Measurements from ENCODE around the gene MAP3K14.

DNA sequence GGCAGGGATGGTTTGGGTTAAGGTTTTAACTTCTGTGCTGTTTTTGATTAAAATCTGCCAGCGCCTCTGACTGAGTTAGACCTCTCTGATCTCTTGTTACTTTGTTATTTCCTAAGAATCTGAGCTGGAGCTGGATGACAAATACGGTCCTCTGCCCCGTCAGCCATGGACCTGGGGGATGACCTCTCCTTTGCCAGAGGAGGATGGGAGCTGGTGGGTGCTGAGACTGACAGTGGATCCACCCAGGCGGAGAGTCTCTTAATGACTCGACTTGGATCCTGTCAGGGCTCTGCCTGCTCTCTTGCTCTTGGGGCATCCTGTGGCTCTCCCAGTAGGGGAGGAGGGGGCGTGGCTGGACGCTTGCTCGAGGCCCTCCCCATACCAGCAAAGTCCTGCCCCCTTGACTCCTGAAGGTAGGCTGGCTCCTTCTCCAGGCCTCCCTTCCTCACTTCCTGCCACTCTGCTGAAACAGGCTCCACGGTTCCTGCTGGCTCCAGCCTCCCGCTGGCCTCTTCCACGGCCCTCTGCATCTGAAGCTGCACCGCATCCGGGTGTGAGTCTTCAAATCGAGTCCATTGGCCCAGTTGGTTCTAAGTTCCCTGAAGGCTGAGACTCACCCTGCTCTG lies 24.8 kb upstream of the MAP3K14 start:
- TF ChIP-seq, protein P1, sequence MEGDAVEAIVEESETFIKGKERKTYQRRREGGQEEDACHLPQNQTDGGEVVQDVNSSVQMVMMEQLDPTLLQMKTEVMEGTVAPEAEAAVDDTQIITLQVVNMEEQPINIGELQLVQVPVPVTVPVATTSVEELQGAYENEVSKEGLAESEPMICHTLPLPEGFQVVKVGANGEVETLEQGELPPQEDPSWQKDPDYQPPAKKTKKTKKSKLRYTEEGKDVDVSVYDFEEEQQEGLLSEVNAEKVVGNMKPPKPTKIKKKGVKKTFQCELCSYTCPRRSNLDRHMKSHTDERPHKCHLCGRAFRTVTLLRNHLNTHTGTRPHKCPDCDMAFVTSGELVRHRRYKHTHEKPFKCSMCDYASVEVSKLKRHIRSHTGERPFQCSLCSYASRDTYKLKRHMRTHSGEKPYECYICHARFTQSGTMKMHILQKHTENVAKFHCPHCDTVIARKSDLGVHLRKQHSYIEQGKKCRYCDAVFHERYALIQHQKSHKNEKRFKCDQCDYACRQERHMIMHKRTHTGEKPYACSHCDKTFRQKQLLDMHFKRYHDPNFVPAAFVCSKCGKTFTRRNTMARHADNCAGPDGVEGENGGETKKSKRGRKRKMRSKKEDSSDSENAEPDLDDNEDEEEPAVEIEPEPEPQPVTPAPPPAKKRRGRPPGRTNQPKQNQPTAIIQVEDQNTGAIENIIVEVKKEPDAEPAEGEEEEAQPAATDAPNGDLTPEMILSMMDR (conservative IDR thresholded peaks at IDR 0.05 in 1 of 2, IDR thresholded peaks at IDR 0.05 in 1 of 2; ENCODE audit: low read depth in 1 of 2, low read length in 2 of 2), result no peak
- TF ChIP-seq EZH2 (IDR thresholded peaks at IDR 0.05; ENCODE audit: low read length, missing control alignments), result no peak
